Midbrain (tissue), 1 donor: Measurements from ENCODE around the gene ANKRD13B.
"Not testable (repeated sequence)": the region's sequence is repeated elsewhere in the genome, so short reads cannot be mapped to it uniquely, and the experiment has no call there.

Experiments
- DNase-seq: peaks from one replicate; lab custom pipeline; 2025; lab: John Stamatoyannopoulos, UW

Gene ANKRD13B

DNA sequence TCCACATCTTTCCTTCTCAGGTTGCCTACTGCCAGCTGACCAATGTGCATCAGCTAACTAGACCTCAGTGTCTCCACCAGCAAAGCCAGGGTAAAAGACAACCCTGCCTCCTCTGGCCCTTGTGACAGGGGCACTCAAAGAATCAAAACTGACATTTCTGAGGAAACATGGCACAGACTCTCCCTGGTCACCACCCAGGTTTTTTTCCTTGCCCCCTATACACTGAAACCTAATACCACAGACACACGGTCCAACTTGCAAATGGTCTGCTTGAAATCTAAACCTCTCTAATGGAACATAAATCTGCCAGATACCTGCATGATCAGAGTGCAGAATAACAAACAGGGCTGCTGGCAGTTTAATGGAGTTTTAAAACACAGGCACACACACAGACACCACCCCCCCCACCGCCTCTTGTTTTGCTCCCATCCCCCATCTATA lies 49.3 kb downstream of the ANKRD13B start:
- no peak for DNase-seq

DNA sequence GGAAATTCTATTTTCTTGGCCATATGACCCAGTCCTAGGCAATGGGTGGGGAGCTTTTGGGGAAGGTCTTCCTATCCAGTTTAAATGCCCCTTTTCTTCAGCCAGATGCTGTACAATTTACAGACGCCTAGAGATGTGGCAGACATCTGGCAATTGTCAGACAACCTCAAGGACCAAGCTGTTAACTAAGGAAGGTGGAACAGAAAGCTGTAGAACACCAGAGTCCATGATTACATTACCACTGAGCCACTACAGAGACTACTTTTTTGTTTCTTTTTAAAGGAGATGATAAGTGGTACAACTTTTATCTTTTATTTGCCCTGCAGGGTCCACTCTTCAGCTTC lies 50.9 kb downstream of the ANKRD13B start:
- no peak for DNase-seq

DNA sequence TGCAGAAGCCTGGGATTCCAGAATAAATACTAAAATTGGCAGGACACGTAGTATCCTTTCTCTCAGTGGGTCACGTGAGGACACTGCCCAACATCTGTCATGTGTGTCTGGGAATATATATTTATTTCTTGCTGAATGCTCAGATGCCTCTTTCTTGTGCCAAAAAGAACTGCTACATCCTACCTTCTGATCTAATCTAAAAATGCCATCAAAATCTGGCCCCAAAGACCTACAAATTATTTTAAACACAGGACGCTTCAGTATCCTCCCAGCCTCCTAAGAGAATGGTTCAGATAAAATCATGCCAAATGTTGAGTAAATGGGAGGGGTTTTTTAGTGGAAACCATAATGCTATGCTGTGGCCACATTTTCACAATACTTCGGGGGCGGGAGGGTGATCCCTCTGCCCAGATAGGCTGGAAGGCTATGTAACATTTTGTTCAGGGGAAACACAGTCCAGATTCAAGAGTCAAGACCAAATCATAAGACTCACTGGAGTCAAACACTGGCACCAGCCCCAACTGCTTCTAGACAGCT lies 52.7 kb downstream of the ANKRD13B start:
- DNase-seq: peak; percentile 61

DNA sequence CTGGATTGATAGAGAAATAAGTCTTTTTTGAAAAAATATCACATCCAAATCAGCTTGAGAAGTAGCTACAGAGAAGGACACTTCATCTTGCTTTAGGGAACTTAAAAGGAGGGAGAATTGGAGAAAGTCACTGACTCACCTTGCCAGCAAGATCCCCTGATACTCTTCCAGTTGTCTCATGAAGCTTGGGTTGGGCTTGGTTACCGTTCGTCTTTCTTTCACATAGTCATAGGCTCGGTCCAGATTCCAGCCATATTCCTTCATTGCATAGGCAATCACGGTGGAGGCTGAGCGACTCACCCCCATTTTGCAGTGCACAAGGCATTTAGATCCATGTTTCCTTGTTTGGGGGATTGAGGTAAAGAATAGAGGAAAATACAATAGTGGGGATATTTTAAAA lies 55.1 kb downstream of the ANKRD13B start:
- DNase-seq: no peak

DNA sequence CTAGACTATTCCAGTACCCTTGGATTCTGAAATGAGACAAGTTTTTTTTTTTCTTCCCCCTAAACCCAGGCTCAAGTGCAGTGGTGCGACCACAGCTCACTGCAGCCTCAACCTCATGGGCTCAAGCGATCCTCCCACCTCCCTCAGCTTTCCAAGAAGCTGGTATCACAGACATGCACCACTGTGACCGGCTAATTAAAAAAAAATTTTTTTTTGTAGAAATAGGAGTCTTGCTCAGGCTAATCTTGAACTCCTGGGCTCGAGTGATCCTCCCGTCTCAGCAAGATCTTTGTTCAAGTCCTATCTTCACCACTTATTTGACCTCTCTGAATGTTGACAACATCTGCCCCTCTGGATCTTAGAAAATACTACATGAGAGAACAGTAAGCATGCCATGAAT lies 56.4 kb downstream of the ANKRD13B start:
- DNase-seq: no peak

DNA sequence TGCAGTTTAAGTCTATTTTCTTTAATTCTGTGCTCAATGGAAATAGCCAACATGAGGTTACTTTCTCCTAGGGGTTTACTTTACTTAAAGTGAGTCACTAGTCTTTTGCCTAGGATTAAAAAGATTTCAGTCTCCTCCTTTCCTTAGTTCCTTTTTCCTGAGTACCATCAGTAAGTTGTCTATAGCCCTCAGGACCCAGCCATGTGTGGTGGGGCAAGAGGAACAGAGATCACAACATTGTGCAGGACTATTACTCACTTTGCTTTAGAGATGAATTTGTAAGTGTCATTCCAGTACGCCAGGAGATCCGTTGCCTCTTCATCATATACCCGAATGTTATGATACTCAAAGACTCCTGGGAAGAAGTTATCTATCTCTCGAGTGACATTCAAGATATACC lies 57.5 kb downstream of the ANKRD13B start:
- no peak for DNase-seq

DNA sequence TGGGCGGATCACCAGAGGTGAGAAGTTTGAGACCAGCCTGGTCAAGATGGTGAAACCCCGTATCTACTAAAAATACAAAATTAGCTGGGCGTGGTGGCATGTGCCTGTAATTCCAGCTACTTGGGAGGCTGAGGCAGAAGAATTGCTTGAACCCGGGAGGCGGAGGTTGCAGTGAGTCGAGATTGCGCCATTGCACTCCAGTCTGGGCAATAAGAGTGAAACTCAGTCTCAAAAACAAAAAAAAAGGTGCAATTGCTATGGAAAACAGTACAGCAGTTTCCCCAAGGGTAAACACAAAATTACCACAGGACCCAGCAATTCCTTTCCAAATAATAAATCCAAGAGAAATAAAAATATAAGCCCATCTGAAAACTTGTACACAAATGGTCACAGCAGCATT lies 59.0 kb downstream of the ANKRD13B start:
- DNase-seq: not testable (repeated sequence)

DNA sequence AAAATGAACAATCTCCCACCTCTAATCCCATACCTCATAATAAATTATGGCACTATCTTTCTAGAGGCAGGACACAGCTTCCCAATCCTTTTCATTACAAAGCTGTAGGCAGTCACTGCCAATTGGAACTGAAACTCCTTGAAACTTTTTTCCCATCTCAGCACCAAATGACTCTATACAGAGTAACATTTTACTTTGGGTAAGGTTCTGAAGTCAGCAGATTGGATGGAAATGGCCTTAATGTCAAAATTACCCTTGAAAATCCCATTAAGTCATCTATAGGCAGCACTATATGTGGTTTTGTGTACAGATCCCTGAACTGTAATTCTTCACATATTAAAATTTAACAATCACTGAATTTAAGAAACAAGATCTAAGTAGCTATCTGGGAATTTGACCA lies 60.0 kb downstream of the ANKRD13B start:
- no peak for DNase-seq

DNA sequence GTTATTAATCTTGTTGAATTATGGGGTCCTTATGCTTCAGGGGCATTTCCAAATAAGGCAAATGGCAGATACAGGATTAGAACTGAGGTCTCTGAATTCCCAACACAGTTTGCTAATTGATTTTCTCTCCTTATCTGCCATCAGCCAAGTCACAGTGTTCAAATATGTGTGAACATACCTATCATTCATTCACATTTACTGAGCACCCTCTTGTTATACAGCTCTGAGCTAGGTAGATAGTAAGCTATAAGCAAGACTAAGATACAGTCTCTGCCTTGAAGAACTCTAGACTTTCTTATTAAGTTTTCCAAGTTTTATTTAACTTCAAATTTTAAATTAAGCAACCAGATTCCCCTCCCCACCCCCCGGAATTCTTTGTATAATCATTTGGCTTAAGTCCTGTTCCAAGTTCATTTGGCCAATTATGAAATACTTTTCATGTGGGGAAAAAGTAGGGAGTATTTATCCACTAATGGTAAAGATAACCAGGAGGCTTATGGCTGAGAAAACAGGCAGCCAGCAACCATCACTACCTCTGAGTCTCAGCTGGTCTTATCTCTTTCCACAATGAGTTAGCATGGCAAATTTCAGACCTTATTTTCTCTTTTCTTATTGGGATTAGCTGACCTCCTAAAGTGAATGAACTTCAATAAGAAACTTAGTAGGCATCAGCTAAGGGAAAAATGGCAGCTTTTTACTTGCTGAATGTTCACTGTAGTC lies 61.2 kb downstream of the ANKRD13B start:
- DNase-seq: no peak

DNA sequence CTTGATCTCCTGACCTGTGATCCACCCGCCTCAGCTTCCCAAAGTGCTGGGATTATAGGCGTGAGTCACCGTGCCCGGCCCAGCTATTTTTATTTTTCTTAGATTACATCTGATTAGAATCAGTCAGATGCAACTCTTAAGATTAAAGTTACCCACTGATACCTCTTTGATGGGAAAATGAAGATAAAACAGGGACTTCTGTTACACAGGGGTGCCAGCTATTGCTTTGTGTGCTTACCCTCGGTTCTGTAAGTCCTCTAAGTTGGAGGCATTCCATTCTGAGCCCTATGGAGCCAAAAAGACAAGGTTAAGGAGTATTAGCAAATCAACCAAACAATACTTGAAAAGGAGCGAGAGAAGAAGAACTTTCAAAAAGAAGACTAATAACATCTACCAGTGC lies 62.4 kb downstream of the ANKRD13B start:
- DNase-seq: no peak

DNA sequence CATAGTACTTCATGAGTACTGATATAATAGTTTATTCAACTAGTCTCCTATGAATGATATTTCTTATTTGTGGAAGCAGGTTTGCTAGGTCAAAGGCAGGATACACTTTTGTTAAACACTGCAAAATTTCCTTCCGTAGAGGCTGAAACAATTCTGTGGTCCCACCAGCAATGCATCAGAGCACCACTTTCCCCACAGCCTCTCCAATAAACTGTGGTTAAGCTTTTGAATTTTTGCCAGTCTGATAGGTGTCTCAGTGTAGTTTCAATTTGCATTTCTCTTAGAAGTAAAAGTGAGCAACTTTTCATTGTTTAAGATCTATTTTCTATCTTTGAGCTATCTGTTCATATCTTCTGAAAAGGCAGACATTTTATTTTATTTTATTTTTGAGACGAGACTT lies 66.2 kb downstream of the ANKRD13B start:
- DNase-seq: no peak

DNA sequence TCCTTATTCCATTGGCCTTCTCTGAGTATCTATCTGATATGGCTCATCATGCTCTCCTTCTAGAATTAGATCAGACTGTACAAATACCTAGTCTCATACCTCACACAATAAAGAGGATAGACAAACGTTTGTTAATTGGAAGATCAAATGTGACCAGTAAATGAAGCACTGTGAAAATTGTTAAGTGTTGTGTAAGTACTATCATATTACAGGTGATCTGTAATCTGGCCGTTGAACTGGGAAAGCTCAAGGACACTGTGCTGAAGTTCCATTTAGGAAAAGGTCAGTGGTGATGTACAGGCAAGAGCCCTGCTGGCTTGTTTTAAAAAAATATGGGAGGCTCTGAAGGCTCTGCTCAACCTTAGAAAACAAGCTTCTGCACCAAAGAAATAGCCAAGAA lies 68.3 kb downstream of the ANKRD13B start:
- DNase-seq: no peak

DNA sequence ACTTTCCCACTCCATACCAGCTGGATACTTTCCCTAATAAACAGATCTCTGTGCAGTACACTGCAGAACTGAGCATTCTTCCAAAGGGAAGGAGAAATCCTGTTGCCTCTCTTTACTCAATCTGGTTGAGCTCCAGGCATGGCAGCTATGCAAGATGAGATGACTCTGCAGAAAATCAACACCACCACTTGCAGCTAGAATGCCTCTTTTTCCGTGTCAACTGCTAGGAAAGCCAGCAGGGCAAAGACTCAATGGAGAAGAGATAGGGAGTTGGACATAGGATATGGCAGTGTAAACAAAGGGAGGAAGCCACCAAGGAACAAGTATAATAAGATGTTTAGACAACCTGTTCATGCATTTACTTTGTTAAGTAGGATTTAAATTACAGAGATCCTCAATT lies 70.2 kb downstream of the ANKRD13B start:
- peak; percentile 25 for DNase-seq
